ENCODE data around the gene ARR3. TPM values are rescaled to one million over a fixed set of nuclear protein-coding genes. Genes with fewer than 3 reads are reported as not detected.

ARR3 gene
- polyA plus RNA-seq, 1 donor (not counting 4 experiments of a cell fraction or from before 2014, with no cell fraction given), result not detected

GRCh38 chrX:70244881-70245280 lies 23.3 kb upstream of the ARR3 start:
- Histone ChIP-seq H3K9me1 (ENCODE audit: control insufficient read depth, extremely low read depth, insufficient read depth, low read length) (no peaks in the 10 kb centered on the region), H2AFZ (ENCODE audit: control insufficient read depth, low read length) (no peak overlapping the region), H3K79me2 (ENCODE audit: control insufficient read depth, insufficient read depth, low read length) (no peaks in the 10 kb centered on the region), H4K20me1 (ENCODE audit: control insufficient read depth, extremely low read depth, insufficient read depth, low read length) (no peaks in the 10 kb centered on the region), H3K27me3 (ENCODE audit: control insufficient read depth, extremely low read depth, insufficient read depth, low read length) (no peaks in the 10 kb centered on the region), H3K9me3 (ENCODE audit: control insufficient read depth, low read depth, low read length) (no peaks in the 10 kb centered on the region), H3K9ac (ENCODE audit: control insufficient read depth, extremely low read depth, insufficient read depth, low read length) (no peak overlapping the region), H3K27ac (ENCODE audit: control insufficient read depth, insufficient read depth, low read length) (no peak overlapping the region), H3K4me1 (ENCODE audit: control insufficient read depth, extremely low read depth, insufficient read depth, low read length) (no peaks in the 10 kb centered on the region), H3K4me3 (ENCODE audit: control insufficient read depth in 2 of 3, extremely low read depth in 1 of 3, insufficient read depth in 2 of 3, low read depth in 1 of 3, low read length in 3 of 3) (no peak overlapping the region), H3K4me2 (ENCODE audit: control insufficient read depth, extremely low read depth, insufficient read depth, low read depth, low read length) (no peak overlapping the region), H3K36me3 (ENCODE audit: control insufficient read depth in 2 of 2, extremely low read depth in 1 of 2, insufficient read depth in 2 of 2, low read length in 2 of 2) (no peaks in the 10 kb centered on the region)
- no peak for FAIRE-seq
- TF ChIP-seq EZH2 (IDR thresholded peaks at IDR 0.05; ENCODE audit: low read length), result no peak
- no peak for TF ChIP-seq CTCF (optimal IDR thresholded peaks at IDR 0.05 in 1 of 3, IDR thresholded peaks at IDR 0.05 in 1 of 3, conservative IDR thresholded peaks at IDR 0.05 in 1 of 3; ENCODE audit: extremely low read depth in 1 of 3, insufficient read depth in 2 of 3, low read length in 3 of 3)
- DNase-seq (ENCODE audit: low read depth, low spot score), result no peak
- dilution Hi-C loops (cut with MboI; ENCODE audit: extremely low pct_ligation_motif_present, low sequenced_read_pairs), result no loop called here

- H4K20me1 ChIP-seq (ENCODE audit: control insufficient read depth, extremely low read depth, insufficient read depth, low read length), result no peaks in the 10 kb centered on the region
- DNase-seq (ENCODE audit: low read depth, low spot score) (no peak), FAIRE-seq (no peak)
- H3K9ac ChIP-seq (ENCODE audit: control insufficient read depth, extremely low read depth, insufficient read depth, low read length), result no peak overlapping the region
- H3K79me2 ChIP-seq (ENCODE audit: control insufficient read depth, insufficient read depth, low read length), result no peaks in the 10 kb centered on the region
- dilution Hi-C loops (cut with MboI; ENCODE audit: extremely low pct_ligation_motif_present, low sequenced_read_pairs), result no loop called here
- H3K4me2 ChIP-seq (ENCODE audit: control insufficient read depth, extremely low read depth, insufficient read depth, low read depth, low read length), result no peak overlapping the region
- no peak overlapping the region for H3K4me3 ChIP-seq (ENCODE audit: control insufficient read depth in 2 of 3, extremely low read depth in 1 of 3, insufficient read depth in 2 of 3, low read depth in 1 of 3, low read length in 3 of 3)
- no peaks in the 10 kb centered on the region for H3K4me1 ChIP-seq (ENCODE audit: control insufficient read depth, extremely low read depth, insufficient read depth, low read length)
- H3K27ac ChIP-seq (ENCODE audit: control insufficient read depth, insufficient read depth, low read length), result no peak overlapping the region
- H3K27me3 ChIP-seq (ENCODE audit: control insufficient read depth, extremely low read depth, insufficient read depth, low read length), result no peaks in the 10 kb centered on the region
- H2AFZ ChIP-seq (ENCODE audit: control insufficient read depth, low read length), result no peak overlapping the region
- H3K9me1 ChIP-seq (ENCODE audit: control insufficient read depth, extremely low read depth, insufficient read depth, low read length), result no peaks in the 10 kb centered on the region
- H3K36me3 ChIP-seq (ENCODE audit: control insufficient read depth in 2 of 2, extremely low read depth in 1 of 2, insufficient read depth in 2 of 2, low read length in 2 of 2), result no peaks in the 10 kb centered on the region
- TF ChIP-seq CTCF (optimal IDR thresholded peaks at IDR 0.05 in 1 of 3, IDR thresholded peaks at IDR 0.05 in 1 of 3, conservative IDR thresholded peaks at IDR 0.05 in 1 of 3; ENCODE audit: extremely low read depth in 1 of 3, insufficient read depth in 2 of 3, low read length in 3 of 3) (no peak), EZH2 (IDR thresholded peaks at IDR 0.05; ENCODE audit: low read length) (no peak)
- H3K9me3 ChIP-seq (ENCODE audit: control insufficient read depth, low read depth, low read length), result no peaks in the 10 kb centered on the region
Observed at GRCh38 chrX:70247252-70247651, 20.9 kb upstream of the ARR3 start.
